NCI-H146 treated with DMSO at 0.1 percent for 48 hours (cell line): ENCODE measurements around the gene RDH12.
"Not testable (repeated sequence)": the region's sequence is repeated elsewhere in the genome, so short reads cannot be mapped to it uniquely, and the experiment has no call there.

Experiments
- DNase-seq: peaks from one replicate; lab custom pipeline; 2025; ENCODE audit not compliant: unreplicated experiment; lab: John Stamatoyannopoulos, UW

The RDH12 gene

DNA sequence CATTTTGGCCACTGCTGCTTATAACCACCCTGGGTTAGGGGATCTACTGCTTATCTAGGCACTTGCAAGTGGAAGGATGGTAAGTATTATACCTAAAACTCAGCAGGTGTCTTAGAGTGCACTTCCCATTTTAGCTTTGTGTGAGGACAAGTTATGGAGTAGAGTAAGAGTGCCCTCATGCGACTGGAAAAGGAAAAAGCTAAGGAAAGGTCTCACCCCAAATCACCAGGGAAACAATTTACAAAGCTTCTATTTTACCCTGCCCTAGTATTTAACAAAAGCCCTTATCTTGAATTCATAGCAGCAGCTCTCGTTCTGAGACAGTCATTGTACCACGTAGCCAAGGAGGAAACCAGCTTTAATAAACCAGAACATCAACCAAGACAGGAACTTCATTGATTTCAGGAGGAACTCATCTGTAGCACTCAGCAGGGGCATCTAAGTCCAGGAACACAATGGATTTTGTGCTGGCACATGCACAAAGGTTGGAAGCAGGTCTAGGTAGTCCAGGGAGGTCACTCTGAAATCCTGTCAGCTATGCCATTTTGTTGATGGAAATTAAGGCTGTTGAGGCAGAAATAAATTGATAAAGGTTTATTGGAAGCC, 2.9 kb downstream of the RDH12 start:
- DNase-seq: peak; percentile 39

DNA sequence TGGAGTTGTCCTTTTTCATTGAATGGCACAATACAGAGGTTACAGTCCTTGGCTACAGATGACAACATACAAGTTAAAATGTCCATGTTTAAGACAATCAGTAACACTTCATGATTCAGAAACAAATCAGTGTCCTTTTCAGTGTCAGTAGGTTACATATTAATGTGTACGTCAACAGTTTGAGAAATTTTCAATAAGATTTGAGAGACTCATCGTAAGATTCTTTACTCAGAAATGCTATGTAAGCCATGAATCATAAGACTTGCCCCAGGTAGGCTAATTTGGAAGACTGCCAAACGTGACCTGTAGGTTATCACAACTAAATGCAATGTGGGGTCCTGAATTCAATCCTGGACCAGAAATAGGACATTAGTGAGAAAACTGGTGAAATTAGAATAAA, 3.5 kb downstream of the RDH12 start:
- DNase-seq: no peak

DNA sequence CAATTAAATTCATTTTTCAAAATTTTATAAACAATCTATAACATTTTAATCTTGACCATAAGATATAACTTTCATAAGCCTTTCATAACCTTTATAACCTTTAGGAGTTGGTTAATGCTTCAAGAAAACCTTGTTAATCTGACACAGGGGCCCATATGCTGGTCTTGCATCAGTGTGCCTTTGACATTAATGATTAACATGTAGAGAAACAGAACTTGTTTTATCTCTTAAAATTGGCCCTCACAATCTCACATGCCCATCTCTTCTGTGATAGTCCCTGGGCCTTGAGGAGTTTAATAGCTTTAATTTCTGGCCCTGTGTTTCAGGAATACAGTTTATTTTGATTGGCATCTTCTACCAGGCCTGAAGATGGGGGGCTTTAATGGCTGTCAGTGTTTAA, 7.7 kb downstream of the RDH12 start:
- not testable (repeated sequence) for DNase-seq

DNA sequence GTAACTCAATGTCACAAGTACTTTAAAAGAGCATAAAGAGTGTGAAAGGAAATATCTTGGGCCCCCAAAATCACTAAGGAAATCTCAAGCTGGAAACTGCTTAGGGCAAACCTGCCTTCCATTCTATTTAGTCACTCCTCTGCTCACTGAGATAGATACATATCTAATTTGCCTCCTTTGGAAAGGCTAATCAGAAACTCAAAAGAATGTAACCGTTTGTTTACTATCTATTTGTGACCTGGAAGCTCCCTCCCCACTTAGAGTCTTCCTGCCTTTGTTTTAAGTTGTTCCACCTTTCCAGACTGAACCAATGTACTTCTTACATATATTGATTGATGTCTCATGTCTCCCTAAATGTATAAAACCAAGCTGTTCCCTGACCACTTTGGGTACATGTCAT, 8.1 kb downstream of the RDH12 start:
- DNase-seq: not testable (repeated sequence)

DNA sequence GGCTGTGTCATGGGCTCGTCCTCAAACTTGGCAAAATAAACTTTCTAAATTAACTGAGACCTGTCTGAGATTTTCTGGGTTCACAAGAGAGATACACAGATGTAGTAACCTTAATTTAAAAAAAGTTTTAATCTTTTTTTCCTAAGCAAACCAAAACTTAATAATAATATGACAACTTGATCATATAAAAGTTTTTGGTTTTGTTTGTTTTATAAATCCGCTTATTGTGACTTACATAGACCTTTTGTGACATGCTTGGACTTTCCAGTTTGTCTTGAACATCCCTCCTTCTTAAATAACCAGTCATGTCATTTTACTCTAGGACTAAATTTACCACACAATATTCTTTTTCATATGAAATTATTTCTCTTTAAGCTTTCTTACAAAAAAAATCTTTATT, 8.5 kb downstream of the RDH12 start:
- DNase-seq: no peak

DNA sequence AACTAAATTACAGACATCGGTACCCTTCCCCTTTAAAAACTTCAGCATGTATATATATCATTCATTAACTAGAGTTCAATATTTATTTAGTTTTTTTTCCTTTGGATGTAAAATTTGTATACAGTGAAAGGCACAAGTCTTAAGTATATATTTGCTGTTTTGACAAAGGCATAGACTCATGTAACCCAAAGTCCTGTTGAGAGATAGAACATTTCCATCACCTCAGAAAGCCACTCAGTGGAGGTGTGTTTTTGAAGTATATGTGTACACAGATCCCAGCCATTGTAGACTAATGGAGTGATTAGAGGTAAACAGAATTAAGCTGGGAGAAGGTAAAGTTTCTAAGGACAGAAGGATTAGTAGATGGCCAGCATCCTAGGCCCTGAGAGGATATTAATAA, 15.4 kb downstream of the RDH12 start:
- no peak for DNase-seq

DNA sequence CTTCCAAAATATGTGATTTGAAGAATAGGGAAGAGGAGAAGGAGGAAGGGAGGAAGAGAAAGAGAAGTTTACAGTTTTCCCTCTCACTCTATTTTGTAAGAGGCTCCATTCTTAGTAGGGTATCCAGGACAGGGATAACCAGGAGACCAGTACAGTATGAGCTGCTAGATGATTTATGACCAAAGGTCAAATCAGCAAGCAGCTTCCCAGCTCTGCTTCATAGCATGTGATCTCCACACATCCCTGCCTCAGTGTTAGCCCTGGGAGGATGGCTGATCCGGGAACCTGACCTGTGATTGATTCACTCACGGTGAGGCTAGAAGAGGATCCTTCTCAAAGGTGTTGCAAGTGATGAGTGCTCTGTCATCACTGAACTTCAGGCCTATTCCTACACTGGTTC, 16.6 kb downstream of the RDH12 start:
- no peak for DNase-seq

DNA sequence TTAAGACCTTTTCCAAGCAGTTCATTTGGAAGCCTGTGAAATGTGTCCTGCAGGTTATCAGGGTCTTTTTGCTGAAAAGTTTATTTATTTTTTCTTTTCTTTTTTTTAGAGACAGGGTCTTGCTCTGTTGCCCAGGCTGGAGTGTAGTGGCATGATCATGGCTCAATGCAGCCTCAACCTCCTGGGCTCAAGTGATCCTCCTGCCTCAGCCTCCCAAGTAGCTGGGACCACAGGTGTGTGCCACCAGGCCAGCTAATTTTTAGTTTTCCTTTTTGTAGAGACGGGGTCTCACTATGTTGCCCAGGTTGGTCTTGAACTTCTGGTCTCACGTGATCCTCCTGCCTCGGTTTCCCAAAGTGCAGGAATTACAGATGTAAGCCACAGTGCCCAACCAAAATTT, 17.7 kb downstream of the RDH12 start:
- not testable (repeated sequence) for DNase-seq

DNA sequence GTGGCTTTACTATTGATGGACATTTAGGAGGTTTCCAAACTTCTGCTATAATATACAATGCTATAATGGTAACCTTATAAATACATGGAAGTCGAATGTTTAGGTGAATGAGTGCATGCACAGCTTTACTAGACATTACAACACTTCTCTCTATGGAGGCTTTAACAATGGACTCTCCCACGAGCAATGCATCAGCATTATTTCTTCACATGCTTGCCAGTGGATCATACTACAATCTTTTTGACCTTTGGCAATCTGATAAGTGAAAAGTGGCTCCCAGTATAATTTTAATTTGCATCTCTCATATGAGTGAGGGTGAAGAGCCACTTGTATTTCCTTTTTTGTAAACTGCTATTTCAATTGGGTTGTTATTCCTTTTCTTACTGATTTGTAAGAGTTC, 18.2 kb downstream of the RDH12 start:
- DNase-seq: no peak

DNA sequence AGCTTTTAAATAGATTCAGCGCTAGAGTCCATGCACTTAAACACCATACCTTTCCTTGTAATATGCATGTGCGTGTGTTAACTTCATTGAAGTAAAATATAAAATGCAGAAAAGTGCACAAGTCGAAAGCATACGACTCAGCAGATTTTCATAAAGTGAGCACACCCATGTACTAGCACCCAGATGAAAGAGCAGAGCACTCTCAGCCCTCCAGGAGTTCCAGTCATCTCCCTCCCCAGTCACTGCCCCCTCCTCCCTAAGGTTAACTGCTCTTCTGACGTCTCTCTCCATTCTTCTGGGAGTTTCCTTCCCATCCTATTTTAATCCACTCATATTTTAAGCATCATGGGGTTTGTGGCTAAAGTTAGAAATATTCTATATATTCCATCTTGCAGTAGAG, 20.2 kb downstream of the RDH12 start:
- DNase-seq: no peak

DNA sequence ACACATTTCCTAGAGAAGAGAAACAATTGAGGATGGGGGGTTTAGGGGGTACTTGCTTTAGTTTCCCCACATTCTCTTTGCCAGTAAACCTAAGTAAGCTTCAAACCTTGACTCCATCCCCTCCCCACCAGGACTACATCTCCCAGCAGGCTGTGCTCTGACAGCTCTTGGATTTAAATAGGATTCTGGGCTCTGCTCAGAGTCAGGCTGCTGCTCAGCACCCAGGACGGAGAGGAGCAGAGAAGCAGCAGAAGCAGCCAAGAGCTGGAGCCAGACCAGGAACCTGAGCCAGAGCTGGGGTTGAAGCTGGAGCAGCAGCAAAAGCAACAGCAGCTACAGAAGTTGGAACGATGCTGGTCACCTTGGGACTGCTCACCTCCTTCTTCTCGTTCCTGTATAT, 20.6 kb downstream of the RDH12 start:
- DNase-seq: peak; percentile 31

DNA sequence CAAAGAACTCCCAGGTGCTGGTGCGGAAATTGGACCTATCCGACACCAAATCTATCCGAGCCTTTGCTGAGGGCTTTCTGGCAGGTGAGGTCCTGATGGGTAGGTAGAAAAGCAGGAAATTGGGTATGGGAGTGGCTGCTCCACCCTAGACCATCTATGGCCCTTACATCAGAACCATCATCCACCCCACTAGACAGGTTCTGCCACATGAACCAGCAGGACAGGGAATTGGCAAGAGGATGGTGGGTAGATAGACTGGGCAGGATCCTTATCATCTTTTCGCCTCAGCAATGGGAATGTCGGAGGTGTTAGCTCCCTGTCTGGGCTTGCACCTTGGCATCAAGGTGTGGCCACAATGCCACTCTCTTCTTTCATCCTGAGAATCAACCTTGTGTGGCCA, 23.5 kb downstream of the RDH12 start:
- no peak for DNase-seq

DNA sequence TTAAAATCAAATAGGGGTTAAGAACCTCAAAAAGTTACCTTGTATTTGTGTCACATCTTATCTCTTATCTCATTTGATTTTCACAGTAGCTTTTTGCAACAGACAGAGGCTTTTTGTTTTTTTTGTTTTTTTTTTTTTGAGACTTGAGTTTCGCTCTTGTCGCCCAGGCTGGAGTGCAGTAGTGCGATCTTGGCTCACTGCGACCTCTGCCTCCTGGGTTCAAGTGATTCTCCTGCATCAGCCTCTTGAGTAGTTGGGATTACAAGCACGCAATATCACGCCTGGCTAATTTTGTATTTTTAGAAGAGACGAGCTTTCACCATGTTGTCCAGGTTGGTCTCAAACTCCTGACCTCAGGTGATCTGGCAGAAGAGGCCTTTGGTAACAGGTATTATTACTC, 25.7 kb downstream of the RDH12 start:
- no peak for DNase-seq

DNA sequence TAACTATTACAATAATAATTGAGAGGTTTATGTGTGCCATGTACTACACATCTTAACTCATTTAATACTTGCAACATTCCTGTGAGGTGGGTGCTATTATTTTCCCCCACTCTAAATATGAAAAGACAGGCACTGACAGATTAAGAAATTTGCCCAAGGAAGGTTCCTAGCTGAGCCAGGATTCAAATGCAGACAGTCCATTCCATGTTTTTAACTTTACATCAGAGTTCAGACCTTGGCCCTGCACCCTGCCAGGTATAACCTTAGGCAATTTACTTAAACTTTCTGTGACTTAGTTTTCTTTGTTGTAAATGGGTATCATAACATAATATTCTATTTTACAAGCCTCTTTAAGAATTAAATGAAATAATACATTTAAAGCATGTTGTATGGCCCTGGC, 26.6 kb downstream of the RDH12 start:
- DNase-seq: no peak

DNA sequence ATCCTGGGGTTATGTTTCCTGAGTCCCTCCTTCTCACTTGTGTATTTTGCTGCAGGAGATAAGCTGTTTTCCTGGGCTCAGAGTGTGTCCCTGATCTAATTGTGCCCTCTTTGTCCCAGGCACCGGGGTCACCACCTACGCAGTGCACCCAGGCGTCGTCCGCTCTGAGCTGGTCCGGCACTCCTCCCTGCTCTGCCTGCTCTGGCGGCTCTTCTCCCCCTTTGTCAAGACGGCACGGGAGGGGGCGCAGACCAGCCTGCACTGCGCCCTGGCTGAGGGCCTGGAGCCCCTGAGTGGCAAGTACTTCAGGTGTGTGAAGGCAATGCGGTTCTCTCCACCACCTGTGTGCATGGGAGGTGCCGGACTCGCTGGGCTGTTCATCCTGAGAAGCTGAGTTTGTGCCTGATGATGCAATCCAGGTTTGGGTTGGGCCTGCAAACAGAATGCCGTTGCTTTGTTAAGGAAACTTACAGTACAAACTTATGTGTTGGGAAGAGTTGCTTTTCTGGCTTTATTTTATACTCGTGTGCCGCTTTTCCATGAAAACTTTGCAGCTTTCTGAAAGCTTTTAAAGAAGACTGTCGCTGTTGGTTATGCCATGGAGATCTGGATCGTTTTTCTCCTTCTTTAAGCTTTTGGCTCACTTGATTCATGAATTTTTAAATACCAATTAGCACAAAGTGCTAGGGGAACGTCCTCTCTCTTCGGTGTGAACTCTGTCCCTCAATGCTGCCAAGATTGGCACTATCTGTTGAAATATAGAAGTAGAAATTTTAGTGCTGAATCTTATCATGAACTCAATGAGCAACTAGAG, 27.6 kb downstream of the RDH12 start:
- DNase-seq: no peak

DNA sequence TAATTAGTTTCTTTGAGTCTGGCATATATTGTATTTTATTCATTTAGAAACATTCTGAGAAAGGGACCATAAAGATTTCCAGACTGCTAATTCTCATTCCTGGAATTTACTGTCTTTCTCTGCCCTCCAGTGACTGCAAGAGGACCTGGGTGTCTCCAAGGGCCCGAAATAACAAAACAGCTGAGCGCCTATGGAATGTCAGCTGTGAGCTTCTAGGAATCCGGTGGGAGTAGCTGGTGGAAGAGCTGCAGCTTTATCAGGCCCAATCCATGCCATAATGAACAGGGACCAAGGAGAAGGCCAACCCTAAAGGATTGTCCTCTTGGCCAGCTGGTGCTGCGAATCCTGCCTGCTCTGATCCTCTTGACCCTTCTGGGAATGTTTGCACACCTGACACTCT, 31.9 kb downstream of the RDH12 start:
- DNase-seq: no peak

DNA sequence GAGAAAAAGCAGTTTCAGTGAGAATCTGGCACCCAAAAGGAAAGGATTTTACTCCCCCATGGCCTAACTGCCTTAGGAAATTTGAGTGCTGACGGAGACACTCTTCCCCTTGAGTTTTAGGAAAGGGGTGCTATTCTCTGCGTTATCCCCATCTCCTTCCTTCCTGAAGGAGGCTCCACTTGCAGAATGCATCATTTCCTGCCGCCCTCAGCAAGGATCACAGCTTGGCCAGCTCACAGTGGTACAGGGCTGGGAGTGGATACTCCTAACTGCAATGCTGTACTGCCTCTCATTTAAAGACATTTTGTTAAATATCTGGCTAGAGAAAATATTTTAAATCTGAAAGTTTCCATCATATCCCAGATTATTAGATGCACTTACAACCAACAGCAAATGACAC, 33.0 kb downstream of the RDH12 start:
- no peak for DNase-seq

DNA sequence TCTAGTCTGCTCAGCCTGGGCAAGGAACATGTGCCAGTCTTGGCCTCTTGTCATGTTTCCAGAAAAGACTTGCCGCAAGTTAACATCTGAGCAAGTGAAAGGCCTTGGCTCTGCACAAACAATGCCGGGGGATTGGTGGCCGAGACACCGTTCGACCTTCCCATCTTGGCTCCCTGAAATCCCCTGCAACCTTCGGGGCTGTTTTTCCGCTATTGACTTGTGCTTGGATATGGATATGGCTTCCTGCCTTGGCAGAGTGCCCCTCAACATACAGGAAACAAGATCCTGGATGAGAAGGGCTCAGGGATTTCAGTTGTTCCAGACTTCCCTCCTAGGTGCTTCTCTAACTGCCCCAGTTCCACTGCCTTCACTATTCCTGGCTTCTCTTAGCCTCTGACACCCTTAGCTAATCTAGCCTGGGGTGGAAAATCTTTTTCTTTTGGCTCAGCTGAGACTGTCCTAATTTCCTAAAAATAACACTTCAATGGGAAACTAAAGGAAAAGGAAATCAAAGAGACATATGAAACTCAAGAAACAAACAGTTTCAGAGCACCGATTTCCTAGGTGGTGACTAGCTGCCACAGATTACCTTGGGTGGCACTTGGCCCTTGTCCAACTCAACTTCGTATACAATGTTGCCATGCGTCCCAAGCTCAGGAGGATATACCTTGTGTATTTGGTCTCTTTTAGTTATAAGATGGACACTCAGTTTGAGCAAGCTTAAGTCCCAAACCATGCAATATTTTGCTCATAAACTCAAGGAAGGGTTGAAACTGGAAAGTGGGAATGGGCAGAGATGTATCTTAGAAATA, 33.9 kb downstream of the RDH12 start:
- DNase-seq: no peak

DNA sequence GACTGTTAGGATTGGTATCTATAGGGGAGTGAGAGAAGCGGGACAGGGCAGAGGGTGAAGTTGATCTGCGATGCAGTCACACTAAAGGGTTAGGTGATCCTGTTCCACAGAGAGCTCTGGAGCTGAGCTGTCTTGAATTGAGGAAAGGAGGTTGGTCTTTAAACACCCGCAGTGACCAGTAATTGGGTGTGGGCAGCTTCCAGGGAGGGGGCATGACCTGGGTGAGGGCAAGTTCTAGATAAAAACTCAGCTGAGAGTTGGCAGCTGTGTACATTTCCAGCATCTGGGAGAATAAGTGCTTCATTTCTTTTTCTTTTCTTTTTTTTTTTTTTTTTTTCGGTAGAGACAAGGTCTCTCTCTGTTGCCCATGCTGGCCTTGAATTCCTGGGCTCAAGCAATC, 35.1 kb downstream of the RDH12 start:
- DNase-seq: no peak

DNA sequence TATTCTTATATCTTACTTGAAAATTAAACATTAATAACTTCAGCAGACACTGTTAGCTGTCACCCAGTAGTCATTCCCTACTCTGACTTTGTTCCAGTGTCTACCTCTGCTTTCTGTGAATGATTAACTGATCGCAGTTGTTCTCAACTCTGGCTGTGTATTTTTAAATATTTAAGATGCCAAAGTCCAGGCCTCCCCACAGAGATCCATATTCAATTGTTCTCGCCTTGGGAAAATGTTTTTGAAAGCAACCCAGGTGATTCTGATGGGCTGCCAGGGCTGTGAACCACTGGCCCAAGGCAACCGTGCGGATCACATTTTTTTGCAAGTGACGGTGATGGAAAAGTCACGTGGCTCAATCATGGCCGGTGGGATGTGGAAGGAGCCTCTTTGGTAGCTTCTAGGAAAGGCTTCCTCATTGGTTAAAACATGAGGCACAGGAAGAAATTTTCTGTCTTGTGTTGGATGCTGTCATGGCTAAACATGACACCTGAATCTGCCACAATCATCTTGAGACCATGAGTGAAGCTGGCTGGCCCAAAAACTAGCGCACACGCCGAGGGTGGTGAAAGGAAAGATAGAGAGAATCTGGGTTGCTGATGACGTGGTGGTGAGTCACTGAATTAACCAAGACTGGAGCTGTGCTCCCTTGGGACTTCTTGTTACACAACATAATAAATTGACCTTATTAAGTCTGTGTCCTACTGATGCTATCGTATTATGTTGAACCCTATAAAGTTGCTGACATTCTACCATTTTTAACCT, 37.2 kb downstream of the RDH12 start:
- DNase-seq: no peak

DNA sequence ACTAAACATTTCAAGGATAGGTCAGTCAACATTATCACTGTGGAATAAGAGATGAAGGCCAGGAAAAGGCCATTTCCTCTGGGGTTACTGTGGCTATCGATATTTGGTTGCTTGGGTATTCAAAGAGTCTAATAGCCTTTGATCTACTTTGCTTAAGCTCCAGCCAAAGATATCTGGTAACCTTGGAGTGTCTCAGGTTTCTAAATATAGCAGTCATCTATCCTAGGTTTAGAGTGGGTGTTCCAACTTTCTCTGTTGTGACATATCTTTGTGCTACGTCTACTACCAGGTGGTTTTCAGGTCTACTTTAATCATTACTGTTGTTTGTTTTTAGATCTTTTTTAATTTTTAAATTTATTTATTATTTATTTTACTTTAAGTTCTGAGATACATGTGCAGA, 42.4 kb downstream of the RDH12 start:
- DNase-seq: no peak
